Sigmoid colon (tissue), 7 donors: ENCODE measurements around the gene GALM. TPM values are rescaled to one million over a fixed set of nuclear protein-coding genes. Genes with fewer than 3 reads are reported as not detected.

Experiments
- DNase-seq: peaks from one replicate; pipeline ENCODE4 v3.0.0-alpha.2; 2019
- H3K27ac ChIP-seq, 4 donors: fragments of 200-600 bp; sonication (generic); one replicate each; pipeline ENCODE4 v1.5.1; 2016 to 2019; ENCODE audit warnings: mild to moderate bottlenecking in 1 of 4
- H3K27me3 ChIP-seq, 3 donors: fragments of 200-600 bp; sonication (generic); one replicate each; pipeline ENCODE4 v1.5.1; 2019; ENCODE audit warnings: mild to moderate bottlenecking in 1 of 3
- H3K36me3 ChIP-seq, 4 donors: fragments of 200-600 bp; sonication (generic); one replicate each; pipeline ENCODE4 v1.5.1; 2016 to 2019
- H3K4me1 ChIP-seq, 4 donors: fragments of 200-600 bp; sonication (generic); one replicate each; pipeline ENCODE4 v1.5.1; 2017 to 2019
- H3K4me3 ChIP-seq, 4 donors: fragments of 200-600 bp; sonication (generic); one replicate each; pipeline ENCODE4 v1.5.1; 2017 to 2019; ENCODE audit warnings: mild to moderate bottlenecking in 2 of 4, moderate library complexity in 1 of 4
- H3K9me3 ChIP-seq, 4 donors: fragments of 200-600 bp in 3 of 4; sonication (generic) in 3 of 4; one replicate each; pipeline versions ENCODE4 v1.5.1 to v1.6.1; 2013 to 2019
- EP300 ChIP-seq, 4 donors: sonication (generic); formaldehyde crosslinking; IDR thresholded peaks; one replicate each; pipeline ENCODE4 v1.6.1; 2017; ENCODE audit warnings: antibody characterized with exemption in 4 of 4
- POLR2A ChIP-seq, 2 donors: fragments of 450-650 bp; IDR thresholded peaks; one replicate each; pipeline ENCODE4 v1.6.1; 2016; ENCODE audit warnings: antibody characterized with exemption in 2 of 2, mild to moderate bottlenecking in 2 of 2, moderate library complexity in 2 of 2
- POLR2AphosphoS5 ChIP-seq, 4 donors: sonication (generic); formaldehyde crosslinking; IDR thresholded peaks; one replicate each; pipeline ENCODE4 v1.6.1; 2017; ENCODE audit warnings: antibody characterized with exemption in 4 of 4
- WGBS, 2 donors: extraction: QIAGEN DNeasy Blood & Tissue Kit; methylation state at CpG; one replicate each; pipeline ENCODE4 v1.1.7; 2013; 5-methylcytosine and 5-hydroxymethylcytosine counted together
- intact Hi-C: fragments of 100-400 bp; cut with DNase I; formaldehyde crosslinking; loops from one replicate; pipeline ENCODE4 v1.15.1; 2023
- polyA plus RNA-seq, 3 donors: library from polyadenylated mRNA; stranded (reverse); fragments of 200-250 nt; gene quantifications; one replicate each; pipeline ENCODE4 v1.2.3, GENCODE V29; 2013
- total RNA-seq, 4 donors: library from RNA; depleted of rRNA; stranded (reverse); fragments of >200 nt; gene quantifications; one replicate each; pipeline ENCODE4 v1.1.0, GENCODE V29; 2016
- TF ChIP-seq, protein P1 (sequence below), 4 experiments: fragments of 450-650 bp in 3 of 4; fragments of 200-600 bp in 1 of 4; IDR thresholded peaks; one replicate each; pipeline ENCODE4 v1.5.1; 2016 to 2019; ENCODE audit warnings: antibody characterized with exemption in 4 of 4, mild to moderate bottlenecking in 3 of 4, moderate library complexity in 2 of 4
- donor health status: healthy with polysubstance abuse.
- donor health status: Bipolar disorder and iron deficiency.
- donor health status: healthy.

GALM gene
- total and polyA plus RNA-seq, 7 donors, result 9.5 to 45.1 (median 35.2) TPM

DNA sequence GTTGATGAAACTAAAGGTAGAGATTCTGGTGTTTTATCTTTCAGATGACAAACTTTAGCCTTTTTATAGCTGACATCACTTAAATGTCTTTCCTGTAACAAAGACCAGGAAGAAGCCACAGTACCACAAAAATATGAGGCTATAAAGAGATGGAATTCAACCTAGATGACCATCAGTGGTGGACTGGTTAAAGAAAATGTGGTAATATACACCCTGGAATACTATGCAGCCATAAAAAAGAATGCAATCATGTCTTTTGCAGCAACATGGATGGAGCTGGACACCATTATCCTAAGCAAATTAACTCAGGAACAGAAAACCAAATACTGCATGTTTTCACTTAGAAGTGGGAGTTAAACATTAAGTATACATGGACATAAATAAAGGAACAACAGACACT lies 44.9 kb upstream of the GALM start:
- Histone ChIP-seq H3K9me3 (no peaks in the 10 kb centered on the region), H3K4me3 (no peak overlapping the region), H3K27ac (no peak overlapping the region), H3K27me3 (no peaks in the 10 kb centered on the region), H3K36me3 (no peaks in the 10 kb centered on the region), H3K4me1 (peaks cover 0 to 16% (median 13%) of the 10 kb centered on the region in 4 donors)
- TF ChIP-seq, protein P1, sequence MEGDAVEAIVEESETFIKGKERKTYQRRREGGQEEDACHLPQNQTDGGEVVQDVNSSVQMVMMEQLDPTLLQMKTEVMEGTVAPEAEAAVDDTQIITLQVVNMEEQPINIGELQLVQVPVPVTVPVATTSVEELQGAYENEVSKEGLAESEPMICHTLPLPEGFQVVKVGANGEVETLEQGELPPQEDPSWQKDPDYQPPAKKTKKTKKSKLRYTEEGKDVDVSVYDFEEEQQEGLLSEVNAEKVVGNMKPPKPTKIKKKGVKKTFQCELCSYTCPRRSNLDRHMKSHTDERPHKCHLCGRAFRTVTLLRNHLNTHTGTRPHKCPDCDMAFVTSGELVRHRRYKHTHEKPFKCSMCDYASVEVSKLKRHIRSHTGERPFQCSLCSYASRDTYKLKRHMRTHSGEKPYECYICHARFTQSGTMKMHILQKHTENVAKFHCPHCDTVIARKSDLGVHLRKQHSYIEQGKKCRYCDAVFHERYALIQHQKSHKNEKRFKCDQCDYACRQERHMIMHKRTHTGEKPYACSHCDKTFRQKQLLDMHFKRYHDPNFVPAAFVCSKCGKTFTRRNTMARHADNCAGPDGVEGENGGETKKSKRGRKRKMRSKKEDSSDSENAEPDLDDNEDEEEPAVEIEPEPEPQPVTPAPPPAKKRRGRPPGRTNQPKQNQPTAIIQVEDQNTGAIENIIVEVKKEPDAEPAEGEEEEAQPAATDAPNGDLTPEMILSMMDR (IDR thresholded peaks at IDR 0.05), result no peak
- TF ChIP-seq POLR2AphosphoS5 (IDR thresholded peaks at IDR 0.05) (no peak), EP300 (IDR thresholded peaks at IDR 0.05) (no peak), POLR2A (IDR thresholded peaks at IDR 0.05) (no peak)
- intact Hi-C loops, result no loop called here
- no peak for DNase-seq

DNA sequence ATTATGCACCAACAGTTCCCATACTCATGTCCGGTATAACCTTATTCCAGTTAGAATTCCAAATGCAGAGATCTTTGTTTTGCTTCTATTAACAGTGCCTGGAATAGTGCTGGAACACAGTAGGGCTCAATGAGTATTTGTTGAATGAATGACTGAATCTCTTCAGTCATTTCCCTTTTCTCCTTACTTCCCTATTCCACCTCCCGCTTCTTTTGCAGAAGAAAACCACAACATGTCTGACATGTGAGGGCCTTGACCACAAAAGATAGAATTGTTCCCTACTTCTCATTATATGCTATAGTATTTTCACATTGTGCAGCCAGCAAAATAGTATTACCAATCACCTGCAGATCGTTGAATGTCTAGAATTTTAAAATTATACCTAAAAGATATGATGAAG lies 43.7 kb upstream of the GALM start:
- no peak for DNase-seq
- H3K4me3 ChIP-seq, result no peak overlapping the region
- no peaks in the 10 kb centered on the region for H3K36me3 ChIP-seq
- H3K4me1 ChIP-seq, result peaks cover 0 to 16% (median 13%) of the 10 kb centered on the region in 4 donors
- TF ChIP-seq, protein P1 (IDR thresholded peaks at IDR 0.05), result no peak
- TF ChIP-seq POLR2AphosphoS5 (IDR thresholded peaks at IDR 0.05) (no peak), EP300 (IDR thresholded peaks at IDR 0.05) (no peak), POLR2A (IDR thresholded peaks at IDR 0.05) (no peak)
- no peak overlapping the region for H3K27ac ChIP-seq
- H3K27me3 ChIP-seq, result no peaks in the 10 kb centered on the region
- no peaks in the 10 kb centered on the region for H3K9me3 ChIP-seq
- intact Hi-C loops, result no loop called here
- WGBS, 2 donors, result 62 to 87% methylated on average over 3 of the region's 3 CpGs

DNA sequence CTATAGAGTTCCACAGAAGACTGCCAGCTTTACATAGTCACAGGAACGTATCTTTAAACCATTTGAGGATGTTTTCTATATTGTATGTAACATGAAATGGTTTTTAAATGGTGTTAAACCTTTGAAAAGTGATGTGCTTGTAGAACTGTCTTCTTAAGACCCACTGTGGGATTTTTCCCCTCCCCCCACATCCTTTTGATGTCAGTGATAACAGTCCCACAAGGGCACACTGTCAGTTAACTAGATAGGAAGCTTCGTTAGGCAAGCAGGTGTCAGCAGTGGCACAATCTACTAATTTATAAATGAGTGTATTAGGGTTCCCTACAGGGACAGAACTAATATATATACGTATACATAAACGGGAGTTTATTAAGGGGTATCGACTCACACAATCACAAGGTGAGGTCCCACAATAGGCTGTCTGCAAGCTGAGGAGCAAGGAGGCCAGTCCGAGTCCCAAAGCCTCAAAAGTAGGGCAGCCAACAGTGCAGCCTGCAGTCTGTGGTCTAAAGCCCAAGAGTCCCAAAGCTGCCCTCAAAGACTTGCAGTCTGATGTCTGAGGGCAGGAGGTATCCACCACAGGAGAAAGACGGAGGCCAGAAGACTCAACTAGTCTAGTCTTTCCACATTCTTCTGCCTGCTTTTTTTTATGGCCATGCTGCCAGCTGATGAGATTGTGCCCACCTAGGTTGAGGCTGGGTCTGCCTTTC lies 39.4 kb upstream of the GALM start:
- 76 to 87% methylated on average over 7 of the region's 7 CpGs for WGBS, 2 donors
- Histone ChIP-seq H3K4me3 (no peak overlapping the region), H3K27ac (no peak overlapping the region), H3K36me3 (no peaks in the 10 kb centered on the region), H3K27me3 (no peaks in the 10 kb centered on the region), H3K9me3 (no peaks in the 10 kb centered on the region), H3K4me1 (no peaks in the 10 kb centered on the region)
- TF ChIP-seq POLR2A (IDR thresholded peaks at IDR 0.05) (no peak), POLR2AphosphoS5 (IDR thresholded peaks at IDR 0.05) (no peak), EP300 (IDR thresholded peaks at IDR 0.05) (no peak)
- TF ChIP-seq, protein P1 (IDR thresholded peaks at IDR 0.05), result no peak
- intact Hi-C loops, result no loop called here
- no peak for DNase-seq

DNA sequence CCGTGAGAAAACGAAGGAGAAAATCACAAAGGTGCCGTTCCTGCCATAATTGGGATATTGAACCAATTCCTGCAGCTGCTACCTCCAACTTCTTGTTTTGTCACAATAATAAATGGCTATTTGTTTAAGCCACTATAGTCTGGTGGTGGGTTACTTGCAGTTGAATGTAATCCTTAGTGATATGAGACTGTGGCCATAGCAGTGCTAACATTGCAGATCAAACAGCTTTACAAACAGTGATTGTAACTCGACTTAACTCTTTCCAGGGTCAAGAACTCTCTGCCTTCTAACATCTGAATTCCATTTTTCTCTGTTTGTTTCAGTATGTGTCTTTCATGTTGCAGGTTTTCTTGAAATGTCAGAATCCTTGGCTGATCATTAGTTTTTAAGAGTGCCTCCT lies 38.5 kb upstream of the GALM start:
- no peaks in the 10 kb centered on the region for H3K9me3 ChIP-seq
- H3K4me1 ChIP-seq, result no peaks in the 10 kb centered on the region
- no peak overlapping the region for H3K4me3 ChIP-seq
- no peak for DNase-seq
- 60 to 80% methylated on average over 4 of the region's 4 CpGs for WGBS, 2 donors
- TF ChIP-seq EP300 (IDR thresholded peaks at IDR 0.05), result no peak
- TF ChIP-seq POLR2AphosphoS5 (IDR thresholded peaks at IDR 0.05), result no peak
- TF ChIP-seq, protein P1 (IDR thresholded peaks at IDR 0.05), result no peak
- TF ChIP-seq POLR2A (IDR thresholded peaks at IDR 0.05), result no peak
- intact Hi-C loops, result no loop called here
- no peak overlapping the region for H3K27ac ChIP-seq
- H3K36me3 ChIP-seq, result no peaks in the 10 kb centered on the region
- no peaks in the 10 kb centered on the region for H3K27me3 ChIP-seq

DNA sequence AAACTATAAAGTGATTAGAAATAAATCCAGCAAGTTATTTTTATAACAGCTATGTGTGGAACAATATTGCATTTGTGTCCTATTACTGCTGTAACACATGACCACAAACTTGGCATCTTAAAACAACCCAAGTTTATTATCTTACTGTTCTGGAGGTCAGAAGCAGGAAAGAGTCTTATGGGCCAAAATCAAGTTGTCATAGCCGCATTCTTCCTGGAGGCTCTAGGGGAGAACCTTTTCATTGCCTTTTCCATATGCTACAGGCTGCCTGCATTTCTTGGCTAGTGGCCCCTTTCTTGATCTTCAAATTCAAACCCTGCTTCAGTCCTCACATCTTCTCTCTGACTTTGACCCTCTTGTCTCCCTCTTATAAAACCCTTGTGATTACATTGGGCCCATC lies 36.2 kb upstream of the GALM start:
- no peaks in the 10 kb centered on the region for H3K9me3 ChIP-seq
- WGBS, 2 donors, result 95 to 96% methylated on average over 1 of the region's 1 CpG
- H3K4me1 ChIP-seq, result no peaks in the 10 kb centered on the region
- no peak overlapping the region for H3K27ac ChIP-seq
- no peak overlapping the region for H3K4me3 ChIP-seq
- no peaks in the 10 kb centered on the region for H3K27me3 ChIP-seq
- no peak for DNase-seq
- TF ChIP-seq POLR2A (IDR thresholded peaks at IDR 0.05) (no peak), POLR2AphosphoS5 (IDR thresholded peaks at IDR 0.05) (no peak), EP300 (IDR thresholded peaks at IDR 0.05) (no peak)
- TF ChIP-seq, protein P1 (IDR thresholded peaks at IDR 0.05), result no peak
- no peaks in the 10 kb centered on the region for H3K36me3 ChIP-seq
- intact Hi-C loops, result no loop called here
